HG03060 (cell line): ENCODE data around the gene F7.

Experiments used
- ATAC-seq: cut with Tn5 transposase; IDR thresholded peaks from one replicate; pipeline ENCODE4 v1.9.1; 2021; ENCODE audit warnings: low read depth, moderate number of reproducible peaks; ENCODE audit not compliant: unreplicated experiment

Gene F7

GRCh38 chr13:113086031-113086750, 19.4 kb upstream of the F7 start:
- ATAC-seq, result no peak

- no peak for ATAC-seq
These were observed 18.3 kb upstream of the F7 start for GRCh38 chr13:113086991-113087922.

DNA sequence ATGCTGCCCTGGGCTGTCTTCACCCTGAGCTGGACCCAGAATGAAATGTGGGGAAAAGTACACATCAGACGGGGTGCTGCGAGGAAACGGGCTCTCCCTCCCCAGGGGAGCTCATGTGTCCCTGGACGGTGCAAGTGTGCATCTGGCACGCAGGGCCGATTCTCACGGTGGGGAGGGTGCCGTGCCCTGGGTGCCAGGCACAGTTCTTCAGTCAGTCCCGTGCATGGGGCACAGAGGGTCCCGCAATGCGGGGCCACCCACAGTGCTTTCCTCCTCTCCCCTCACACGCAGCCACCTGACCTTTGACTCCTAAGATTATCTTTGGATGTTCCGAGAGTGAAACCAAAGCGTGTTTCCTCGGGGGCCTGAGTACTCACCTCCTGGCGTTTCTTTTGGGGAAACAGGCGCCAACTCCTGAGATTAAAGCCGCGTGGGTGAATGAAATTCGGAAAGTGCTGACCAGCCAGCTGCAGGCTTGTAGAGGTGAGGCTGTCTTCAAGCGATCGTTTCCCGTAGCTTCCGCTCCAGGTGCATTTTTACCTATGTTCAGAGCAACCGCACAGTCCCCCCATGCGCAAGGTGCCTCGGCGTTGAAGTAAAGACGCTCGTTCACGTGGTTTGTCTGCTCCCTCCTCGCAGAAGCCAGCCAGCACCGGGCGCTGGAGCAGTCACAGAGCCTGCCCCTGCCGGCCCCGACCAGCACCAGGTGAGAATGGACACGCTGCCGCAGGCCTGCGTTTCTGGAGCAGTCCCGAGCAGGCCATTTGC, 17.5 kb upstream of the F7 start:
- ATAC-seq, result no peak

- ATAC-seq, result no peak
These were observed 16.9 kb upstream of the F7 start for GRCh38 chr13:113088691-113089020.

GRCh38 chr13:113089693-113090414, 15.7 kb upstream of the F7 start:
- ATAC-seq, result no peak

DNA sequence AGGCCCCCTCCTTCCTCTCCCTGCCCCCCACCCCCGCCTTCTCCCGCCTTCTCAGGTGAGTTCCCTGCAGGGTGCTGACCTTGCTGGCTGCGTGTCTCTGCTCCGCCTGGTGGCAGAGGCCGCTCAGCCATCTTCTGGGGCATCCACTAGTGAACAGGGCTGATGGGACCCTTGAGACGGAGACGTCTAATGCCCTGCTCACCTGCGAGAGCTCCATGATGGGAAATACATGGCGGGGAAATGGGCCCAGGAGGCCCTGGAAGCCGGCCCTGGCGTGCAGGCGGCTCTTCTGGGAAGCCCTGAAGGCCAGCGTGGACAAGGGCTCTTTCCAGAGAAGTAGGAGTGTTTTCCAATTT, 15.2 kb upstream of the F7 start:
- no peak for ATAC-seq

- no peak for ATAC-seq
These were observed 14.8 kb upstream of the F7 start for GRCh38 chr13:113090806-113091205.

DNA sequence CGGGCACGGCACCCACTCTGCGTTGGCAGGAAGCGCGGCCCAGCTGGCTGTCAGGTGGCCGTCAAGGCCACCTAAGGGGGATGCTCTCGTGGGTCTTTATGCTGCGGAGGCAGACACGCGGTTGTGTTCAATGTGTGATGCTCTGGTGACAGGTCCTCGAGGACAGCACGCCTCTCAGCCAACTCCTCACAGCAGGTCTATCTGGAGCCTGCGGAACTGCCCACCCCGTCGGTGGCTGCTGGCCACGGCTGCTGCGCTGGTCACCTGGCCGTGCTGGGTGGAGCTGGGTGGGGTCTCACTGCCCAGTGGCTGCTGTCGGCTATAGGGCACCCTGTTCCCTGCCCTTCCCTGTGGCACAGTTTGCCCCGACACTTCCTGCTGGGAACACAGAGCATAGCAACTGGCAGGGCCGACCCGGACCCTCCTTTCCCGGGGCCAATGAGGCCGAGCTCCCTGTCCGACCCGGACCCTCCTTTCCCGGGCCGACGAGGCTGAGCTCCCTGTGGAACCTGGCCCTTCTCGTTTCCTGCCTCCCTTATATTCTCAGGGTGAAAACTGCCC, 14.3 kb upstream of the F7 start:
- no peak for ATAC-seq

DNA sequence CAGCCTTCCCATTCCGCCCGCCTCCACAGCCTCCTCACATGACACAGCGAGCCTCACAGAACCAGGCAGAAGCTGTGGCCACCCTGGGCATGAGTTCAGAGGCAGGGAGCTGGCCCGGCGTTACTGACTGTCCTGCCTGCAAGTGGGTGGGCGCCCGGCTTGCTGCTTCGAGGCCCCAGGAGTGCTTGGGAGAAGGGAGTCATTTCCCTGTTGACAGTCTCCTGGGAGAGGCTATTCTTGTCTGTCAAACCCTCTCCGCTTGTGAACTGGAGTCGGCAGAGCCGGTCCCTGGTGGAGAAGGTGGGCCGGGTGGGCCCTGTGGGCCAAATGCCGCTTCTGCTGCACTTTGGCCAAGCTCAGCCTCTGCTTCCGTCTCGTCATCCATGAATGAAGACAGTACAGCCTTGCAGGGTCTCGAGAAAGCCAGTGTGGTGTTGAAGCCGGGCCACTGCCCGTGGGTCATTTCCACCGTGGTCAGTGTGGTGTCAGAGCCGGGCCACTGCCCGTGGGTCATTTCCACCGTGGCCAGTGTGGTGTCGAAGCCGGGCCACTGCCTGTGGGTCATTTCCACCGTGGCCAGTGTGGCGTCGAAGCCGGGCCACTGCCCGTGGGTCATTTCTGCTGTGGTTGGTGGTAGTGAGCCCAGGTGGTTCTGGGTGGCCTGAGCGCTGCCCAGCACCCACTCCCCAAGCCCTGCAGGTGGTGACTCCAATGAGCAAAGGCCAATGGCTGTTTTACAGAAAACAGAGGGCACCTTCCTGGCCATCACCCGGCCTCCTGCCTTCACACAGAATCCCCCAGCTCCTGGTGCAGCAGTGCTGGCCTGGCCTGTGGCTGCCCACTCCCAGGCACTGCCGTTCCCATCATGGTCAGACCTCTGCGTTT, 13.5 kb upstream of the F7 start:
- ATAC-seq, result no peak

DNA sequence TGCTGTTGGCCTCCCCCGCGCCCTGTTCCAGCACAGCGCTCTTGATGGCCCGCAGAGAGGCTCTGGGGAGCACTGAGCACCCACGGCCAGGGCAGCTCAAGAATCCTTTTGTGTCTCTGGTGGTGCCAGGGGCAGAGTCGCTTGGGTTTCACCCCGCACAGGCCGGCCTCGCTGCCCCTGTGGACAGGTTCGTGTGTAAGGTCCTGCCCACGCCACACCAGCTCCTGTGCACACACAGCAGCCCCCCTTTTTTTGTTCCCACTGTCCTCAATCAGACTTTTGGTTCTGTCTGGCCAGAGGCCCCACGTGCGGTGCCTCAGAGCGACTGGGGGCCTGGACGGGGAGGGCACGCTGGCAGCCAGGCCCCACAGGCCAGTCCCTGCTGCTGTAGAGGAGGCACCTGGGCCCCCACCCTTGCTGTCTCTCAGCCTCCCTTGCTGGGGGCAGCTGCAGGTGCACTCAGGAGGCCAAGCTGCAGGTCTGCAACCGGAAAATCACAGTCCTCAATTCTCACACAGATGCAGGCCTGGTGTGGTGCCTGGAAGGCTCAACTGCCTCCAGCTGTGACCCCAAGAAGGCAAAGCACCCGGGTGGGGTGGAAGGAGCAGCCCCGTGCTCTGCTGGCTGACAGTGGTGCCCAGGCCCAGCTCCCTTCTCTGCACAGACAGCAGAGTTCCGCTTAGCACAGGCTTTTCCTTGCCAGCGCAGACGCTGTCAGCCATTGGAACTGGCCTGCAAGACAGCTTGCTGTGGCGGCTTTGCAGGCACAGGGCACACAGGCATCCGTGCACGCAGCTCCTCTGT, 12.6 kb upstream of the F7 start:
- ATAC-seq, result no peak

- no peak for ATAC-seq
These were observed 11.8 kb upstream of the F7 start for GRCh38 chr13:113093580-113094409.

DNA sequence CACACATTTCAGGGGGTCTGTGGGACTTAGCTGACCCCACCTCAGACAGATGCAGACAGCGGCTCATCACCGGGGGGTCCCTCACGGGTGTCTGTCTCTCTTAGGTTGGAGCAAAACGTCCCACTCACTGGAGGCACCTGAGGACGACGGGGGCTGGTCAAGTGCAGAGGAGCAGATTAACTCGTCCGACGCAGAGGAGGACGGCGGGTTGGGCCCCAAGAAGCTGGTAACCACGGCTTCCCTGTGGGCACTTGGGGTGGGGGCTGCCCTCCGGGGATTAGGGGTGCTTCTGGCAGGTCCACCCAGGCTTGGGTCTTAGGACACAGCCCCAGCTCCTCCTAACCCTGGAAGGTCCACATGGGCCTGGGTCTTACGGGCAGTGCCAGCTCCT, 11.2 kb upstream of the F7 start:
- ATAC-seq, result no peak

DNA sequence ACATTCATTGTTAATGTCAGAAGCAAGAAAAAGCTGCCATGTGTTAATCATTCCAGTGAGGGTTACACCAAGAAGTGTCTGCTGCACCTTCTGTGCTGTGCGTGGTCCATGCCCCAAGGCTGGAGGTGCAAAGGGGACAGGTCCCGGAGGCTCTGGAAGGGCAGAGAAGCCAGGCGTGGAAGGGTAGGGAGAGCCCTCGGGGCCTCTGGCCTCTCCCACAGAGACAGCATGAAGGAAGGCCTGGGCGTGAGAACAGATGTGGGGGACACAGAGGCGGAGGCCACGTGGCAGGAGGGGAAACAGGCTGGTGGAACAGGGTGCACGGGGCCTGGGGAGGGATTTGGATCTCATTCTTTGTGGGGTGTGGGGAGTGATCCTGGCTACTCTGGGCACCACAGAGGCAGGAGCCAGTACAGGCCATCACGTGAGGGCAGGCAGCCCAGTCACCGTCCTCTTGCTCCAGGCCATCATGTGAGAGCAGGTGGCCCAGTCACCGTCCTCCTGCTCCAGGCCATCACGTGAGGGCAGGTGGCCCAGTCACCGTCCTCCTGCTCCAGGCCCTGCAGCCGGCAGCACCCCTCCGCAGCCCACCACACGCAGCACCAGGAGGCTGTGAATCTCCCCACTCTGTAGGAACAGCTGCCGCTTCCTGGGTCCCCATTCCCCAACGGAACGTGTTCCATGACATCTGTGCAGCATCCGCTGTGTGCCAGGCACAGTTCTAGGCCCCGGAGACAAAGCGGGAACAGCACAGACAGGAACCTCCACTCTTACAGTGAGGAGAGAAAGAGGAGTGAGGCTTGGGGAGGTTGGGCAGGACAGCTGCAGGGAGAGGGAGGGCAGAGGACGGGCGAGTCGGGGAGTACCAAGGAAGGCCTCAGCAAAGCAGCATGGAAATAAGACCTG, 10.2 kb upstream of the F7 start:
- no peak for ATAC-seq

- ATAC-seq, result no peak
These were observed 9.4 kb upstream of the F7 start for GRCh38 chr13:113096052-113096744.

GRCh38 chr13:113096745-113097305, 8.8 kb upstream of the F7 start:
- no peak for ATAC-seq

GRCh38 chr13:113097651-113098050, 7.9 kb upstream of the F7 start:
- no peak for ATAC-seq
